SK-N-SH treated with all-trans-retinoic acid at 6 μM for 48 hours (cell line): ENCODE data around the gene CEP120.

Experiments used
- ATAC-seq: fragments of 200-7000 bp; cut with Tn5 transposase; 3 replicates; pipeline ENCODE4 v1.9.1; 2020; ENCODE audit warnings: mild to moderate bottlenecking, moderate library complexity
- BACH2 ChIP-seq: fragments of 250-450 bp; sonication (Bioruptor Pico); IDR thresholded peaks from 2 replicates; pipeline ENCODE4 v1.9.0; 2021; ENCODE audit warnings: mild to moderate bottlenecking, borderline replicate concordance
- CREB5 ChIP-seq: fragments of 250-450 bp; sonication (Bioruptor Pico); IDR thresholded peaks from 2 replicates; pipeline ENCODE4 v1.5.1; 2020; ENCODE audit warnings: low read depth, mild to moderate bottlenecking, moderate library complexity
- CSDC2 ChIP-seq: fragments of 250-450 bp; sonication (Bioruptor Pico); IDR thresholded peaks from 2 replicates; pipeline ENCODE4 v1.5.0; 2020; ENCODE audit warnings: mild to moderate bottlenecking, moderate library complexity
- CSRNP3 ChIP-seq: fragments of 250-450 bp; sonication (Bioruptor Pico); IDR thresholded peaks from 2 replicates; pipeline ENCODE4 v1.5.1; 2021; ENCODE audit warnings: mild to moderate bottlenecking, moderate library complexity
- ESRRG ChIP-seq: fragments of 250-450 bp; sonication (Bioruptor Pico); IDR thresholded peaks from 2 replicates; pipeline ENCODE4 v1.6.1; 2021; ENCODE audit warnings: mild to moderate bottlenecking
- GLIS3 ChIP-seq: fragments of 250-450 bp; sonication (Bioruptor Pico); IDR thresholded peaks from 2 replicates; pipeline ENCODE4 v1.5.0; 2020; ENCODE audit warnings: mild to moderate bottlenecking, moderate library complexity
- OSR1 ChIP-seq: fragments of 250-450 bp; sonication (Bioruptor Pico); IDR thresholded peaks from 2 replicates; pipeline ENCODE4 v1.8.0; 2022; ENCODE audit warnings: moderate library complexity, mild to moderate bottlenecking, inconsistent platforms
- POU6F1 ChIP-seq: fragments of 250-450 bp; sonication (Bioruptor Pico); IDR thresholded peaks from 2 replicates; pipeline ENCODE4 v1.8.0; 2021; ENCODE audit warnings: low read depth, mild to moderate bottlenecking, moderate library complexity, borderline replicate concordance
- PPARA ChIP-seq: fragments of 250-450 bp; sonication (Bioruptor Pico); IDR thresholded peaks from 2 replicates; pipeline ENCODE4 v1.5.0; 2020; ENCODE audit warnings: mild to moderate bottlenecking, borderline replicate concordance
- RARB ChIP-seq: fragments of 250-450 bp; sonication (Bioruptor Pico); IDR thresholded peaks from 2 replicates; pipeline ENCODE4 v1.8.0; 2021; ENCODE audit warnings: mild to moderate bottlenecking, moderate library complexity
- SNAI2 ChIP-seq: fragments of 250-450 bp; sonication (Bioruptor Pico); IDR thresholded peaks from 2 replicates; pipeline ENCODE4 v1.5.0; 2020; ENCODE audit warnings: mild to moderate bottlenecking, moderate library complexity
- TCF4 ChIP-seq: fragments of 250-450 bp; sonication (Bioruptor Pico); IDR thresholded peaks from 2 replicates; pipeline ENCODE4 v1.8.0; 2021; ENCODE audit warnings: mild to moderate bottlenecking, moderate library complexity, borderline replicate concordance
- TOX ChIP-seq: fragments of 250-450 bp; sonication (Bioruptor Pico); IDR thresholded peaks from 2 replicates; pipeline ENCODE4 v1.8.0; 2021; ENCODE audit warnings: mild to moderate bottlenecking, moderate library complexity, borderline replicate concordance
- TSHZ2 ChIP-seq: fragments of 250-450 bp; sonication (Bioruptor Pico); IDR thresholded peaks from 2 replicates; pipeline ENCODE4 v1.5.0; 2020; ENCODE audit warnings: mild to moderate bottlenecking, moderate library complexity
- ZC3H10 ChIP-seq: fragments of 250-450 bp; sonication (Bioruptor Pico); IDR thresholded peaks from 2 replicates; pipeline ENCODE4 v1.5.1; 2021; ENCODE audit warnings: mild to moderate bottlenecking, moderate library complexity
- ZFP3 ChIP-seq: fragments of 250-450 bp; sonication (Bioruptor Pico); IDR thresholded peaks from 2 replicates; pipeline ENCODE4 v1.5.0; 2020; ENCODE audit warnings: mild to moderate bottlenecking, moderate library complexity
- ZFP30 ChIP-seq: fragments of 450-650 bp; formaldehyde crosslinking; IDR thresholded peaks from 2 replicates; pipeline ENCODE4 v1.5.0; 2022; ENCODE audit warnings: mild to moderate bottlenecking, moderate library complexity
- ZNF565 ChIP-seq: fragments of 450-650 bp; formaldehyde crosslinking; conservative IDR thresholded peaks from 2 replicates; pipeline ENCODE4 v1.5.0; 2020; ENCODE audit warnings: low read depth, mild to moderate bottlenecking, moderate library complexity
- ZNF70 ChIP-seq: fragments of 450-650 bp; formaldehyde crosslinking; IDR thresholded peaks from 2 replicates; pipeline ENCODE4 v1.5.0; 2020; ENCODE audit warnings: mild to moderate bottlenecking, moderate library complexity
- ZNF8 ChIP-seq: fragments of 450-650 bp; formaldehyde crosslinking; IDR thresholded peaks from 2 replicates; pipeline ENCODE4 v1.5.0; 2020; ENCODE audit warnings: mild to moderate bottlenecking, moderate library complexity

Gene CEP120

GRCh38 chr5:123297866-123298265 is 125.3 kb downstream of the CEP120 start:
- no peak for TF ChIP-seq GLIS3 (CRISPR knock-in tag)
- no peak for TF ChIP-seq TSHZ2 (CRISPR knock-in tag)
- no peak for TF ChIP-seq TCF4 (CRISPR knock-in tag)
- no peak for TF ChIP-seq SNAI2 (CRISPR knock-in tag)
- TF ChIP-seq PPARA (CRISPR knock-in tag): no peak
- TF ChIP-seq OSR1 (CRISPR knock-in tag): no peak
- no peak for TF ChIP-seq CREB5 (CRISPR knock-in tag)
- TF ChIP-seq ZNF565 (CRISPR knock-in tag): no peak
- TF ChIP-seq ZNF70 (CRISPR knock-in tag): no peak
- no peak for TF ChIP-seq CSDC2 (CRISPR knock-in tag)
- no peak for TF ChIP-seq CSRNP3
- TF ChIP-seq ZFP3 (CRISPR knock-in tag): no peak
- no peak for TF ChIP-seq ZC3H10
- no peak for TF ChIP-seq TOX (CRISPR knock-in tag)
- no peak for TF ChIP-seq ESRRG
- TF ChIP-seq, all 23 proteins: peak for 0
- no peak for ATAC-seq

GRCh38 chr5:123297198-123297831 is 125.9 kb downstream of the CEP120 start:
- ATAC-seq: no peak
- no peak for TF ChIP-seq ZFP3 (CRISPR knock-in tag)
- no peak for TF ChIP-seq BACH2
- no peak for TF ChIP-seq POU6F1 (CRISPR knock-in tag)
- TF ChIP-seq ZNF8 (CRISPR knock-in tag): no peak
- TF ChIP-seq CSDC2 (CRISPR knock-in tag): no peak
- TF ChIP-seq RARB (CRISPR knock-in tag): no peak
- TF ChIP-seq SNAI2 (CRISPR knock-in tag): no peak
- TF ChIP-seq ESRRG: no peak
- no peak for TF ChIP-seq CSRNP3
- no peak for TF ChIP-seq ZFP30
- no peak for TF ChIP-seq ZC3H10
- TF ChIP-seq PPARA (CRISPR knock-in tag): no peak
- no peak for TF ChIP-seq TSHZ2 (CRISPR knock-in tag)
- no peak for TF ChIP-seq ZNF565 (CRISPR knock-in tag)
- TF ChIP-seq OSR1 (CRISPR knock-in tag): no peak
- TF ChIP-seq TCF4 (CRISPR knock-in tag): no peak
